ENCODE measurements around the gene TM2D1.
A peak's percentile ranks its signal among the peaks of the same experiment; 100 is the strongest.
"Not testable (repeated sequence)": the region's sequence is repeated elsewhere in the genome, so short reads cannot be mapped to it uniquely, and the experiment has no call there.

TM2D1 gene

GRCh38 chr1:61743431-61743705 is 18.4 kb upstream of the TM2D1 start:
- peak overlapping the region; percentile 90 for H3K9ac ChIP-seq (ENCODE audit: low read length)
- H3K27ac ChIP-seq (ENCODE audit: low read depth, low read length) = peak overlapping the region; percentile 84
- H3K4me1 ChIP-seq (ENCODE audit: insufficient read depth, low read length) = peaks cover 25% of the 10 kb centered on the region
- H3K36me3 ChIP-seq (ENCODE audit: insufficient read depth, low read length) = no peaks in the 10 kb centered on the region
- no peaks in the 10 kb centered on the region for H3K9me3 ChIP-seq (ENCODE audit: low read length)
- H3K4me3 ChIP-seq (ENCODE audit: low read depth in 1 of 2, low read length in 2 of 2) = peak overlapping the region; percentile 83 to 91
- no peaks in the 10 kb centered on the region for H3K27me3 ChIP-seq (ENCODE audit: control insufficient read depth in 1 of 2, insufficient read depth in 2 of 2, low read length in 2 of 2)

GRCh38 chr1:61742620-61743430 is 17.9 kb upstream of the TM2D1 start:
- Histone ChIP-seq H3K4me3 (ENCODE audit: low read depth in 1 of 2, low read length in 2 of 2) (peak overlapping the region; percentile 83 to 91), H3K9me3 (ENCODE audit: low read length) (no peaks in the 10 kb centered on the region), H3K4me1 (ENCODE audit: insufficient read depth, low read length) (peaks cover 25% of the 10 kb centered on the region), H3K9ac (ENCODE audit: low read length) (peak overlapping the region; percentile 91), H3K27ac (ENCODE audit: low read depth, low read length) (peak overlapping the region; percentile 84), H3K36me3 (ENCODE audit: insufficient read depth, low read length) (no peaks in the 10 kb centered on the region), H3K27me3 (ENCODE audit: control insufficient read depth in 1 of 2, insufficient read depth in 2 of 2, low read length in 2 of 2) (no peaks in the 10 kb centered on the region)

- Histone ChIP-seq H3K36me3 (ENCODE audit: insufficient read depth, low read length) (no peaks in the 10 kb centered on the region), H3K9me3 (ENCODE audit: low read length) (no peaks in the 10 kb centered on the region), H3K27me3 (ENCODE audit: control insufficient read depth in 1 of 2, insufficient read depth in 2 of 2, low read length in 2 of 2) (no peaks in the 10 kb centered on the region), H3K27ac (ENCODE audit: low read depth, low read length) (peak within 1 kb of the TSS; percentile 84), H3K4me1 (ENCODE audit: insufficient read depth, low read length) (peaks cover 20% of the 10 kb centered on the region), H3K4me3 (ENCODE audit: low read depth in 1 of 2, low read length in 2 of 2) (peak within 1 kb of the TSS; percentile 83 to 91), H3K9ac (ENCODE audit: low read length) (peak within 1 kb of the TSS; percentile 91)
These were observed 17.0 kb upstream of the TM2D1 start, which contains the start of gene PATJ for GRCh38 chr1:61741711-61742619. Gene PATJ, plus strand, starts transcription at chr1:61742480. Its CDS starts 20,413 bp downstream, at chr1:61762893.

GRCh38 chr1:61740751-61741700 is 16.1 kb upstream of the TM2D1 start:
- no peak overlapping the region for H3K27ac ChIP-seq (ENCODE audit: low read depth, low read length)
- H3K9ac ChIP-seq (ENCODE audit: low read length) = peak overlapping the region; percentile 91
- H3K36me3 ChIP-seq (ENCODE audit: insufficient read depth, low read length) = no peaks in the 10 kb centered on the region
- peaks cover 15% of the 10 kb centered on the region for H3K4me1 ChIP-seq (ENCODE audit: insufficient read depth, low read length)
- H3K4me3 ChIP-seq (ENCODE audit: low read depth in 1 of 2, low read length in 2 of 2) = peak overlapping the region in 1 of 2 donors; percentile 71
- no peaks in the 10 kb centered on the region for H3K27me3 ChIP-seq (ENCODE audit: control insufficient read depth in 1 of 2, insufficient read depth in 2 of 2, low read length in 2 of 2)
- H3K9me3 ChIP-seq (ENCODE audit: low read length) = no peaks in the 10 kb centered on the region

GRCh38 chr1:61732726-61733125 is 7.8 kb upstream of the TM2D1 start:
- H3K36me3 ChIP-seq (ENCODE audit: insufficient read depth, low read length) = no peaks in the 10 kb centered on the region
- H3K27ac ChIP-seq (ENCODE audit: low read depth, low read length) = no peak overlapping the region
- H3K4me3 ChIP-seq (ENCODE audit: low read depth in 1 of 2, low read length in 2 of 2) = no peak overlapping the region
- no peaks in the 10 kb centered on the region for H3K27me3 ChIP-seq (ENCODE audit: control insufficient read depth in 1 of 2, insufficient read depth in 2 of 2, low read length in 2 of 2)
- no peaks in the 10 kb centered on the region for H3K4me1 ChIP-seq (ENCODE audit: insufficient read depth, low read length)
- no peak overlapping the region for H3K9ac ChIP-seq (ENCODE audit: low read length)
- H3K9me3 ChIP-seq (ENCODE audit: low read length) = no peaks in the 10 kb centered on the region

- H3K9me3 ChIP-seq (ENCODE audit: low read length); H3K4me1 ChIP-seq (ENCODE audit: insufficient read depth, low read length); H3K36me3 ChIP-seq (ENCODE audit: insufficient read depth, low read length); H3K27ac ChIP-seq (ENCODE audit: low read depth, low read length); H3K9ac ChIP-seq (ENCODE audit: low read length); H3K27me3 ChIP-seq (ENCODE audit: control insufficient read depth in 1 of 2, insufficient read depth in 2 of 2, low read length in 2 of 2); H3K4me3 ChIP-seq (ENCODE audit: low read depth in 1 of 2, low read length in 2 of 2): not testable (repeated sequence)
These were observed 5.7 kb upstream of the TM2D1 start for GRCh38 chr1:61730679-61731078.

- Histone ChIP-seq H3K4me1 (ENCODE audit: insufficient read depth, low read length) (peaks cover 12% of the 10 kb centered on the region), H3K4me3 (ENCODE audit: low read depth in 1 of 2, low read length in 2 of 2) (no peak overlapping the region), H3K9ac (ENCODE audit: low read length) (no peak overlapping the region), H3K9me3 (ENCODE audit: low read length) (no peaks in the 10 kb centered on the region), H3K36me3 (ENCODE audit: insufficient read depth, low read length) (no peaks in the 10 kb centered on the region), H3K27me3 (ENCODE audit: control insufficient read depth in 1 of 2, insufficient read depth in 2 of 2, low read length in 2 of 2) (no peaks in the 10 kb centered on the region), H3K27ac (ENCODE audit: low read depth, low read length) (no peak overlapping the region)
These were observed 2.6 kb upstream of the TM2D1 start for GRCh38 chr1:61727544-61727943.

GRCh38 chr1:61724506-61724812 is 482 bp downstream of the TM2D1 start:
- no peaks in the 10 kb centered on the region for H3K36me3 ChIP-seq (ENCODE audit: insufficient read depth, low read length)
- no peaks in the 10 kb centered on the region for H3K27me3 ChIP-seq (ENCODE audit: control insufficient read depth in 1 of 2, insufficient read depth in 2 of 2, low read length in 2 of 2)
- H3K9ac ChIP-seq (ENCODE audit: low read length) = peak overlapping the region; percentile 95
- H3K4me1 ChIP-seq (ENCODE audit: insufficient read depth, low read length) = peaks cover 12% of the 10 kb centered on the region
- H3K9me3 ChIP-seq (ENCODE audit: low read length) = no peaks in the 10 kb centered on the region
- peak overlapping the region; percentile 98 for H3K27ac ChIP-seq (ENCODE audit: low read depth, low read length)
- peak overlapping the region; percentile 98 for H3K4me3 ChIP-seq (ENCODE audit: low read depth in 1 of 2, low read length in 2 of 2)

GRCh38 chr1:61718996-61719663 is 5.8 kb downstream of the TM2D1 start:
- not testable (repeated sequence) for H3K27me3 ChIP-seq (ENCODE audit: control insufficient read depth in 1 of 2, insufficient read depth in 2 of 2, low read length in 2 of 2); H3K4me1 ChIP-seq (ENCODE audit: insufficient read depth, low read length); H3K27ac ChIP-seq (ENCODE audit: low read depth, low read length); H3K9me3 ChIP-seq (ENCODE audit: low read length); H3K36me3 ChIP-seq (ENCODE audit: insufficient read depth, low read length); H3K4me3 ChIP-seq (ENCODE audit: low read depth in 1 of 2, low read length in 2 of 2); H3K9ac ChIP-seq (ENCODE audit: low read length)

GRCh38 chr1:61711969-61712368 is 13.0 kb downstream of the TM2D1 start:
- Histone ChIP-seq H3K27ac (ENCODE audit: low read depth, low read length) (no peak overlapping the region), H3K4me1 (ENCODE audit: insufficient read depth, low read length) (no peaks in the 10 kb centered on the region), H3K36me3 (ENCODE audit: insufficient read depth, low read length) (peaks cover 6% of the 10 kb centered on the region), H3K9ac (ENCODE audit: low read length) (no peak overlapping the region), H3K9me3 (ENCODE audit: low read length) (no peaks in the 10 kb centered on the region), H3K4me3 (ENCODE audit: low read depth in 1 of 2, low read length in 2 of 2) (no peak overlapping the region), H3K27me3 (ENCODE audit: control insufficient read depth in 1 of 2, insufficient read depth in 2 of 2, low read length in 2 of 2) (no peaks in the 10 kb centered on the region)

Data from muscle layer of colon (tissue), 2 donors.